Prostate gland (tissue), 2 donors: ENCODE data around the gene SDR39U1. TPM values are rescaled to one million over a fixed set of nuclear protein-coding genes. Genes with fewer than 3 reads are reported as not detected.

Experiments
- DNase-seq: peaks from one replicate; pipeline ENCODE4 v3.0.0-alpha.2; 2019; ENCODE audit warnings: low spot score
- H3K27ac ChIP-seq, 2 donors: fragments of 200-600 bp; sonication (generic); 2 replicates each; pipeline ENCODE4 v1.5.1; 2017 to 2019
- H3K27me3 ChIP-seq: fragments of 200-600 bp; sonication (generic); replicated peaks from 2 replicates; pipeline ENCODE4 v1.5.1; 2019; ENCODE audit not compliant: insufficient read depth
- H3K36me3 ChIP-seq, 2 donors: fragments of 200-600 bp; sonication (generic); 1 replicate in 1 of 2; 2 replicates in 1 of 2; pipeline versions ENCODE4 v1.5.1 to v1.8.1; 2017 to 2019
- H3K4me1 ChIP-seq: fragments of 200-600 bp; sonication (generic); replicated peaks from 2 replicates; pipeline ENCODE4 v1.5.1; 2019
- H3K4me3 ChIP-seq, 2 donors: fragments of 200-600 bp; sonication (generic); 2 replicates each; pipeline ENCODE4 v1.5.1; 2017 to 2019
- H3K9me3 ChIP-seq: fragments of 200-600 bp; sonication (generic); 2 replicates; pipeline ENCODE4 v1.5.1; 2017
- POLR2A ChIP-seq: fragments of 450-650 bp; IDR thresholded peaks from one replicate; pipeline ENCODE4 v1.6.1; 2016; ENCODE audit warnings: antibody characterized with exemption, mild to moderate bottlenecking
- POLR2AphosphoS5 ChIP-seq: sonication (generic); formaldehyde crosslinking; IDR thresholded peaks from one replicate; pipeline ENCODE4 v1.6.1; 2017; ENCODE audit warnings: antibody characterized with exemption
- WGBS: methylation state at CpG from one replicate; pipeline ENCODE4 v1.1.5; 2018; 5-methylcytosine and 5-hydroxymethylcytosine counted together
- intact Hi-C: fragments of 100-400 bp; cut with DNase I; formaldehyde crosslinking; loops from one replicate; pipeline ENCODE4 v1.14.2; 2022
- total RNA-seq, 2 donors: library from RNA; depleted of rRNA; stranded (reverse); fragments of >200 nt; gene quantifications; one replicate each; pipeline ENCODE4 v1.1.0, GENCODE V29; 2016
- TF ChIP-seq, protein P1 (sequence below), 4 experiments: fragments of 200-600 bp in 2 of 4; fragments of 450-650 bp in 2 of 4; sonication (generic) in 2 of 4; IDR thresholded peaks; 1 replicate in 3 of 4; 2 replicates in 1 of 4; pipeline ENCODE4 v1.5.1; 2016 to 2019; ENCODE audit warnings: antibody characterized with exemption in 4 of 4, mild to moderate bottlenecking in 2 of 4, moderate library complexity in 2 of 4

Gene SDR39U1
- total RNA-seq, 2 donors from 2014 or later: 49.5 to 64.4 TPM

- H3K27ac ChIP-seq: peak within 1 kb of the TSS; percentile 68 to 73
- no peaks in the 10 kb centered on the region for H3K4me1 ChIP-seq
- 2% methylated on average over 50 of the region's 57 CpGs for WGBS
Measured at GRCh38 chr14:24398653-24399446, 43.7 kb downstream of the SDR39U1 start, which contains the start of gene NYNRIN. Gene NYNRIN (plus strand): TSS chr14:24399003. CDS start chr14:24399247, 244 bp downstream.

DNA sequence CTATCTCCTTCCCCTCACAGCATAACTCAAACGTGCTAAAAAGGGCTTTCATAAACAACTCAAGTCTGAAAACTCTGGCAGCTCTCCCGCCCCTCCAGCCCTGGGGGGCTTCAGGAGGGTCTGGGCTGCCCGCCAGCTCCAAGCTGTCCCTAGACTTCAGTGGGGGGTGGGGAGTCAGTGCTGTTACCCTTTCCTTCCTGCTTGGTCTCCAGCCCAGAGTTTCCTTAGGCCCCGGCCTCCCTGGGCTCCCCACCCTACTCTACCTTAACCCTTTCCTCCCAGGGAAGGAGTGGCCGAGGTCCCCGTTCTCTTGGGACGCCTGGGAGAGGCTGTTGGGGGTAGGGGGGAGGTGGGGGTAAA, 44.3 kb downstream of the SDR39U1 start:
- WGBS: 5% methylated on average over 7 of the region's 7 CpGs
- H3K4me1 ChIP-seq: no peaks in the 10 kb centered on the region

More at GRCh38 chr14:24398653-24399446, 43.7 kb downstream of the SDR39U1 start, which contains the start of gene NYNRIN:
- Histone ChIP-seq H3K27me3 (no peaks in the 10 kb centered on the region), H3K9me3 (no peaks in the 10 kb centered on the region), H3K4me3 (peak within 1 kb of the TSS; percentile 44 to 53), H3K36me3 (no peaks in the 10 kb centered on the region)
- TF ChIP-seq POLR2A (peak; percentile 33), POLR2AphosphoS5 (no peak)
- TF ChIP-seq, protein P1, sequence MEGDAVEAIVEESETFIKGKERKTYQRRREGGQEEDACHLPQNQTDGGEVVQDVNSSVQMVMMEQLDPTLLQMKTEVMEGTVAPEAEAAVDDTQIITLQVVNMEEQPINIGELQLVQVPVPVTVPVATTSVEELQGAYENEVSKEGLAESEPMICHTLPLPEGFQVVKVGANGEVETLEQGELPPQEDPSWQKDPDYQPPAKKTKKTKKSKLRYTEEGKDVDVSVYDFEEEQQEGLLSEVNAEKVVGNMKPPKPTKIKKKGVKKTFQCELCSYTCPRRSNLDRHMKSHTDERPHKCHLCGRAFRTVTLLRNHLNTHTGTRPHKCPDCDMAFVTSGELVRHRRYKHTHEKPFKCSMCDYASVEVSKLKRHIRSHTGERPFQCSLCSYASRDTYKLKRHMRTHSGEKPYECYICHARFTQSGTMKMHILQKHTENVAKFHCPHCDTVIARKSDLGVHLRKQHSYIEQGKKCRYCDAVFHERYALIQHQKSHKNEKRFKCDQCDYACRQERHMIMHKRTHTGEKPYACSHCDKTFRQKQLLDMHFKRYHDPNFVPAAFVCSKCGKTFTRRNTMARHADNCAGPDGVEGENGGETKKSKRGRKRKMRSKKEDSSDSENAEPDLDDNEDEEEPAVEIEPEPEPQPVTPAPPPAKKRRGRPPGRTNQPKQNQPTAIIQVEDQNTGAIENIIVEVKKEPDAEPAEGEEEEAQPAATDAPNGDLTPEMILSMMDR (IDR thresholded peaks at IDR 0.05): no peak
- intact Hi-C loops: no loop called here
- DNase-seq: no peak

DNA sequence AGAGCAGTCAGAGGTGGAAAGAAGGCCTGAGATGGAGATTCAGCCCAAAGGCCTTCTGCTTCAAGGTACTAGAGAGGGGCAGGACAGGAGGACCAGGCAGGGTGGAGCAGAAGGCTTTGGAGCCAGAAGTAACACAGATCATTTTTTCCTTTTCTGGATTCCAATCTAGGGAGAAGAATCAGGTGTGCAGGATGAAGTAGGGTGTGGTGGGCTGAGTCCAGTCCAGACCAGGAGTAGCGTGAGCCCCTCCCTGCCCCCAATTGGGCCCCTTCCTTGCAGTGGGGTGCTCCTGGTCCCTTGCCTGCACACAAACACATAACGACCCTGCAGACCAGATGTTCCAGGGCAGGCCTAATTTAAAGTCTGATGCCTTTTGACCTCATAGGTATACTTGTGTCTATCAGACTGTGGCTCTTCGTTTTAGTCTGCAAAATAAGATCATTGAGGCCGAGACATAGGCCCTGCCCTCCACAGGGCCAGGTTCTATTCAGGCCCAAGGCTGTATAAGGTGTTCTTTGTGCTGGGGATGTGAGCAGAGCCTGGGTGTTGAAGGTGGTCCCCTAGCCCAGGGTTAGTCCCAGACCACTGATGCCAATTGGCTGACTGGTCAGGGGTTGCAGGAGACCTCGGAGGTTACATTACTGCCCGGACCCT, 44.8 kb downstream of the SDR39U1 start:
- no peaks in the 10 kb centered on the region for H3K4me1 ChIP-seq
- peak overlapping the region; percentile 68 to 73 for H3K27ac ChIP-seq
- H3K9me3 ChIP-seq: no peaks in the 10 kb centered on the region
- 45% methylated on average over 6 of the region's 6 CpGs for WGBS
- H3K36me3 ChIP-seq: no peaks in the 10 kb centered on the region
- no peak for DNase-seq
- TF ChIP-seq, protein P1 (IDR thresholded peaks at IDR 0.05): no peak
- TF ChIP-seq POLR2AphosphoS5: no peak
- TF ChIP-seq POLR2A: no peak
- no peak overlapping the region for H3K4me3 ChIP-seq
- intact Hi-C loops: no loop called here
- H3K27me3 ChIP-seq: no peaks in the 10 kb centered on the region

More for the DNA sequence above, 44.3 kb downstream of the SDR39U1 start:
- Histone ChIP-seq H3K27ac (peak overlapping the region; percentile 68 to 73), H3K4me3 (peak overlapping the region; percentile 44 to 53), H3K36me3 (no peaks in the 10 kb centered on the region), H3K27me3 (no peaks in the 10 kb centered on the region), H3K9me3 (no peaks in the 10 kb centered on the region)
- intact Hi-C loops: no loop called here
- no peak for DNase-seq
- TF ChIP-seq, protein P1 (IDR thresholded peaks at IDR 0.05): no peak
- no peak for TF ChIP-seq POLR2A

DNA sequence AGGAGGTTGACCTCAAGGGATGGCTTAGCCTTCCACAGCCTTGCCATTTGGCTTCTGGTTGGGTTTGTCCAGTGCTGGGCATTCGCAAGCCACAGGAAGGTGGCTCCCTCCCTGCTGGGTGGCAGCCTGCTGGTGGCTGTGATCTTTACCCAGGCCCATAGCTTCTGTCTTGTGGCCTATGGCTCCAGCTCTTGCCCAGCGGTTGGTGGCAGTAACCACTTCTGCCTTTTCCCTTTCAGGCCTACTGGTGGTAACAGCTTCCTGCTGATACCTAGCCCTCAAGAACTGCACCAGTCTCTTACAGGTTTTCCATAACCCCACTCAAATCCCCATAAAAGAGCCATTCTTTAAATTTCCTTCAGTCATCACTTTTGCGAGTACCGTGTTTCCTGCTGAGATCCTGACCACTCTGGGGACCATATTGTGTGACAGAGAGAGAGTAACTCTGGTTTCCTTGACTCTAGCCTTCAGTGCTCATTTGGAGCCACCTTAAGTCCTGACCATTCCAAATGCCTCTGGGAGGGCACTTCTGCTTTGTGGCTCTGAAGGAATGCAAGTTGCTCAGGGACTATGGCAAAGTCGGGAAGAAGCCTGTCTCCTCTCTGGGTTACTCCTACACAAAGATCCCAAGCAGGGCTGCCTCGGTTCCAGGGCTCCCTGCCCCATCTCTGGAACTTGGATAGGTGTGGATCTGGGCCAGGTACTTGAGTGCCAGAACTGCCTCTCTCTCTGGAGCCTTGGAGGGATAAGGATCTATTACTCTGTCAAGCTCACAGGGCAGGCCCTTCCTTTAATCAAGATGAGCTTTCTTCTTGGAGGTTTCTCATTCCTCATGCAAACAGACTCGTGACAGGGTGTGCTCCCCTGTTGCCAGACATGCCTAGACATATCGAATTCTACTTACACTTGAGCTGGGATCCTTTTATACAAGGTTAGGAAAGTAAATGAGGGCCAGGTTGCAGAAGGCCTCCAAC, 46.7 kb downstream of the SDR39U1 start:
- Histone ChIP-seq H3K4me3 (no peak overlapping the region), H3K9me3 (no peaks in the 10 kb centered on the region), H3K36me3 (no peaks in the 10 kb centered on the region), H3K4me1 (no peaks in the 10 kb centered on the region), H3K27ac (peak overlapping the region; percentile 13 to 55), H3K27me3 (no peaks in the 10 kb centered on the region)
- TF ChIP-seq POLR2A (no peak), POLR2AphosphoS5 (peak; percentile 86)
- TF ChIP-seq, protein P1 (IDR thresholded peaks at IDR 0.05): no peak
- intact Hi-C loops: no loop called here
- WGBS: 40% methylated on average over 8 of the region's 8 CpGs
- DNase-seq: peak; percentile 78
